HCEC 1CT (cell line): Measurements from ENCODE around the gene GHRH.

Experiments used
- DNase-seq: peaks from one replicate; pipeline ENCODE4 v3.0.0-alpha.2; 2017

Gene GHRH

DNA sequence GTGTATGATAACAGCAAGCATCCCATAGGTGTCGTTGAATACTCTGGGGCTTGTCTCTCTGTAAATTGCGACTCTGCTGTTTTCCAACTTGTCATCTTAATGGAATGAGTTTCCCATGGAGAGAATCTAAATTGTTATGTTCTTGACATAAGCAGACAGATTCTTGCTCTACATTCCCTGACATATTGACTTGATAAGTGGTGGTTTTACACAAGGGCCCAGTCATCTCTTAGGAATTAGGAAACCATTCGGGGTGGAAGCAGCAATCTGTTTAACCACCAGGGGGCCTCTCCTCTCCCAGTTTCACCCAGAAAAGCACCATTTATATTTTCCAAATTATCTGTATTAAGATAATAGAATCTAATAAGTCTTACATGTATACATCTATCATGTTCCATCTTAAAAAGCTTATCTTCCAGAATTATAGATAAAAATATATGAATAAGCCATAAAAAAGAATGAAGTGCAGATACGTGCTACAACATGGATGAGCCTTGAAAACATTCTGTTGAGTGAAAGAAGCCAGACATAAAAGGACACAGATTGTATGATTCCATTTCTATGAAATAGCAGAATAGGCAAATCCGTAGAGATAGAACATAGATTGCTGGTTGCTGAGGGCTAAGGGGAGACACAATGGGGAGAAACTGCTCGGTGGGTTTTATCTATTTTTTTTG is 59.2 kb downstream of the GHRH start:
- peak; percentile 97 for DNase-seq

DNA sequence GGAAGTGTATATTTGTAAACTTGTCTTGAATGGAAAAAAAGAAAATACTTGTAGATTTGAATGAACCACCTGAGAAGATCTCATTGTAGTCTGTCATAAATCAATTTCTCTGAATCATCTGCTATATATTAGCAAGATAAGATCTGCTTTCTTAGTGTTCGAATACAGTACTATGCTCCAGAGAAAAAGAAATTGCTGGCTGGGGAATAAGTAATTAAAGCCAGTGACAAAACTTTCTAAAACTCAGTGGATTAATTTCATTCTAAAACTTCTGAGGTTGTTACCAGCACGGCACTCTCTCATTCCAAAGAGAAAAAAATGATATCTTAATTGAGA is 59.8 kb downstream of the GHRH start:
- DNase-seq, result no peak
